Measurements from ENCODE around the gene SUPT20HL2. TPM values are rescaled to one million over a fixed set of nuclear protein-coding genes. Genes with fewer than 3 reads are reported as not detected.
"Not testable (repeated sequence)": the region's sequence is repeated elsewhere in the genome, so short reads cannot be mapped to it uniquely, and the experiment has no call there.

SUPT20HL2 gene
- total RNA-seq, 8 experiments from 2014 or later: 0.14 to 0.21 (median 0.19) TPM; not detected in 5

GRCh38 chrX:24333371-24333770 lies 19.5 kb upstream of the SUPT20HL2 start:
- Histone ChIP-seq H3K27ac (no peak overlapping the region), H3K4me1 (replicated peaks in 1 of 2) (no peaks in the 10 kb centered on the region), H3K4me3 (no peak overlapping the region)
- in situ Hi-C loops (cut with MboI; ENCODE audit: low pct_unique_long_range_greater_than_20kb in 2 of 9, low sequenced_read_pairs in 9 of 9, unreplicated experiment in 9 of 9): no loop called here
- no peak for ATAC-seq (replicated peaks in 6 of 8)
- WGBS, 10 experiments: 29 to 100% (median 83%) methylated on average over 1 of the region's 1 CpG; no CpG with 5 or more reads in 5 of the 10 experiments

GRCh38 chrX:24332878-24333277 lies 19.0 kb upstream of the SUPT20HL2 start:
- Histone ChIP-seq H3K27ac (no peak overlapping the region), H3K4me3 (no peak overlapping the region), H3K4me1 (replicated peaks in 1 of 2) (no peaks in the 10 kb centered on the region)
- WGBS, 10 experiments: 13 to 80% (median 73%) methylated on average over 1 to 4 of the region's 4 CpGs; no CpG with 5 or more reads in 4 of the 10 experiments
- in situ Hi-C loops (cut with MboI; ENCODE audit: low pct_unique_long_range_greater_than_20kb in 2 of 9, low sequenced_read_pairs in 9 of 9, unreplicated experiment in 9 of 9): no loop called here
- ATAC-seq (replicated peaks in 6 of 8): no peak

GRCh38 chrX:24325231-24325630 lies 11.4 kb upstream of the SUPT20HL2 start:
- H3K4me1 ChIP-seq (replicated peaks in 1 of 2): no peaks in the 10 kb centered on the region
- no CpG with 5 or more reads among the region's 1 CpG for WGBS, 10 experiments
- no peak overlapping the region for H3K4me3 ChIP-seq
- no peak for ATAC-seq (replicated peaks in 6 of 8)
- in situ Hi-C loops (cut with MboI; ENCODE audit: low pct_unique_long_range_greater_than_20kb in 2 of 9, low sequenced_read_pairs in 9 of 9, unreplicated experiment in 9 of 9): no loop called here
- H3K27ac ChIP-seq: no peak overlapping the region

GRCh38 chrX:24321741-24322395 lies 8.0 kb upstream of the SUPT20HL2 start:
- no peak for ATAC-seq (replicated peaks in 6 of 8)
- in situ Hi-C loops (cut with MboI; ENCODE audit: low pct_unique_long_range_greater_than_20kb in 2 of 9, low sequenced_read_pairs in 9 of 9, unreplicated experiment in 9 of 9): no loop called here
- Histone ChIP-seq H3K4me3 (no peak overlapping the region), H3K4me1 (replicated peaks in 1 of 2) (no peaks in the 10 kb centered on the region), H3K27ac (no peak overlapping the region)
- WGBS, 10 experiments: 27 to 88% methylated on average over 1 to 4 of the region's 4 CpGs; no CpG with 5 or more reads in 8 of the 10 experiments

GRCh38 chrX:24317567-24317966 lies 3.7 kb upstream of the SUPT20HL2 start:
- no peak overlapping the region for H3K4me3 ChIP-seq
- no peak for ATAC-seq (replicated peaks in 6 of 8)
- 0 to 64% (median 40%) methylated on average over 1 of the region's 1 CpG; no CpG with 5 or more reads in 5 of the 10 experiments for WGBS, 10 experiments
- H3K27ac ChIP-seq: no peak overlapping the region
- in situ Hi-C loops (cut with MboI; ENCODE audit: low pct_unique_long_range_greater_than_20kb in 2 of 9, low sequenced_read_pairs in 9 of 9, unreplicated experiment in 9 of 9): no loop called here
- no peaks in the 10 kb centered on the region for H3K4me1 ChIP-seq (replicated peaks in 1 of 2)

- peak in 3 of 8 experiments; percentile 11 to 83 (median 58) for ATAC-seq (replicated peaks in 6 of 8)
- in situ Hi-C loops (cut with MboI; ENCODE audit: low pct_unique_long_range_greater_than_20kb in 2 of 9, low sequenced_read_pairs in 9 of 9, unreplicated experiment in 9 of 9): no loop called here
- H3K4me3 ChIP-seq: no peak overlapping the region
- 17% methylated on average over 1 of the region's 1 CpG; no CpG with 5 or more reads in 9 of the 10 experiments for WGBS, 10 experiments
- H3K27ac ChIP-seq: no peak overlapping the region
- no peaks in the 10 kb centered on the region for H3K4me1 ChIP-seq (replicated peaks in 1 of 2)
Measured at GRCh38 chrX:24316111-24316510, 2.2 kb upstream of the SUPT20HL2 start.

GRCh38 chrX:24312249-24312607 lies 1.6 kb downstream of the SUPT20HL2 start:
- ATAC-seq (replicated peaks in 6 of 8); H3K4me1 ChIP-seq (replicated peaks in 1 of 2); H3K4me3 ChIP-seq; in situ Hi-C loops (cut with MboI; ENCODE audit: low pct_unique_long_range_greater_than_20kb in 2 of 9, low sequenced_read_pairs in 9 of 9, unreplicated experiment in 9 of 9); H3K27ac ChIP-seq: not testable (repeated sequence)
- no CpG with 5 or more reads among the region's 6 CpGs for whole genome bisulfite sequencing, 10 experiments

- H3K4me1 ChIP-seq (replicated peaks in 1 of 2); H3K4me3 ChIP-seq; H3K27ac ChIP-seq; ATAC-seq (replicated peaks in 6 of 8); in situ Hi-C loops (cut with MboI; ENCODE audit: low pct_unique_long_range_greater_than_20kb in 2 of 9, low sequenced_read_pairs in 9 of 9, unreplicated experiment in 9 of 9): not testable (repeated sequence)
- WGBS, 10 experiments: no CpG with 5 or more reads among the region's 22 CpGs
Measured at GRCh38 chrX:24311507-24312248, 2.2 kb downstream of the SUPT20HL2 start.

- in situ Hi-C loops (cut with MboI; ENCODE audit: low pct_unique_long_range_greater_than_20kb in 2 of 9, low sequenced_read_pairs in 9 of 9, unreplicated experiment in 9 of 9); H3K4me1 ChIP-seq (replicated peaks in 1 of 2); H3K4me3 ChIP-seq; H3K27ac ChIP-seq: not testable (repeated sequence)
- WGBS, 10 experiments: 86% methylated on average over 1 of the region's 3 CpGs; no CpG with 5 or more reads in 9 of the 10 experiments
- peak in 1 of 8 experiments; percentile 2 for ATAC-seq (replicated peaks in 6 of 8)
Measured at GRCh38 chrX:24310916-24311315, 3.0 kb downstream of the SUPT20HL2 start.

- ATAC-seq (replicated peaks in 6 of 8); H3K4me1 ChIP-seq (replicated peaks in 1 of 2); H3K4me3 ChIP-seq; H3K27ac ChIP-seq; in situ Hi-C loops (cut with MboI; ENCODE audit: low pct_unique_long_range_greater_than_20kb in 2 of 9, low sequenced_read_pairs in 9 of 9, unreplicated experiment in 9 of 9): not testable (repeated sequence)
- WGBS, 10 experiments: 62 to 100% (median 100%) methylated on average over 1 to 3 of the region's 6 CpGs; no CpG with 5 or more reads in 5 of the 10 experiments
Measured at GRCh38 chrX:24309580-24310374, 4.1 kb downstream of the SUPT20HL2 start.

GRCh38 chrX:24308803-24309202 lies 5.1 kb downstream of the SUPT20HL2 start:
- H3K4me3 ChIP-seq: not testable (repeated sequence)

GRCh38 chrX:24306440-24306839 lies 7.4 kb downstream of the SUPT20HL2 start:
- in situ Hi-C loops (cut with MboI; ENCODE audit: low pct_unique_long_range_greater_than_20kb in 2 of 9, low sequenced_read_pairs in 9 of 9, unreplicated experiment in 9 of 9): no loop called here
- no peak for ATAC-seq (replicated peaks in 6 of 8)
- no peak overlapping the region for H3K4me3 ChIP-seq
- no peak overlapping the region for H3K27ac ChIP-seq
- WGBS, 10 experiments: 25 to 92% (median 77%) methylated on average over 2 to 6 of the region's 6 CpGs; no CpG with 5 or more reads in 7 of the 10 experiments
- no peaks in the 10 kb centered on the region for H3K4me1 ChIP-seq (replicated peaks in 1 of 2)

More at GRCh38 chrX:24308803-24309202, 5.1 kb downstream of the SUPT20HL2 start:
- 60 to 80% methylated on average over 1 of the region's 4 CpGs; no CpG with 5 or more reads in 8 of the 10 experiments for WGBS, 10 experiments
- H3K27ac ChIP-seq; H3K4me1 ChIP-seq (replicated peaks in 1 of 2); in situ Hi-C loops (cut with MboI; ENCODE audit: low pct_unique_long_range_greater_than_20kb in 2 of 9, low sequenced_read_pairs in 9 of 9, unreplicated experiment in 9 of 9); ATAC-seq (replicated peaks in 6 of 8): not testable (repeated sequence)

GRCh38 chrX:24305905-24306304 lies 8.0 kb downstream of the SUPT20HL2 start:
- WGBS, 10 experiments: 25 to 94% (median 80%) methylated on average over 1 to 7 of the region's 7 CpGs; no CpG with 5 or more reads in 5 of the 10 experiments
- in situ Hi-C loops (cut with MboI; ENCODE audit: low pct_unique_long_range_greater_than_20kb in 2 of 9, low sequenced_read_pairs in 9 of 9, unreplicated experiment in 9 of 9): no loop called here
- ATAC-seq (replicated peaks in 6 of 8): no peak
- Histone ChIP-seq H3K4me1 (replicated peaks in 1 of 2) (no peaks in the 10 kb centered on the region), H3K4me3 (no peak overlapping the region), H3K27ac (no peak overlapping the region)

All from motor neuron (in vitro differentiated cells).